CD4-positive, alpha-beta T cell treated with Interleukin-4 for 4 hours (primary cell): ENCODE data around the gene GNG13.
A peak's percentile ranks its signal among the peaks of the same experiment; 100 is the strongest.

Experiments
- DNase-seq: peaks from one replicate; pipeline ENCODE4 v3.0.0-alpha.2; 2020

Gene GNG13

DNA sequence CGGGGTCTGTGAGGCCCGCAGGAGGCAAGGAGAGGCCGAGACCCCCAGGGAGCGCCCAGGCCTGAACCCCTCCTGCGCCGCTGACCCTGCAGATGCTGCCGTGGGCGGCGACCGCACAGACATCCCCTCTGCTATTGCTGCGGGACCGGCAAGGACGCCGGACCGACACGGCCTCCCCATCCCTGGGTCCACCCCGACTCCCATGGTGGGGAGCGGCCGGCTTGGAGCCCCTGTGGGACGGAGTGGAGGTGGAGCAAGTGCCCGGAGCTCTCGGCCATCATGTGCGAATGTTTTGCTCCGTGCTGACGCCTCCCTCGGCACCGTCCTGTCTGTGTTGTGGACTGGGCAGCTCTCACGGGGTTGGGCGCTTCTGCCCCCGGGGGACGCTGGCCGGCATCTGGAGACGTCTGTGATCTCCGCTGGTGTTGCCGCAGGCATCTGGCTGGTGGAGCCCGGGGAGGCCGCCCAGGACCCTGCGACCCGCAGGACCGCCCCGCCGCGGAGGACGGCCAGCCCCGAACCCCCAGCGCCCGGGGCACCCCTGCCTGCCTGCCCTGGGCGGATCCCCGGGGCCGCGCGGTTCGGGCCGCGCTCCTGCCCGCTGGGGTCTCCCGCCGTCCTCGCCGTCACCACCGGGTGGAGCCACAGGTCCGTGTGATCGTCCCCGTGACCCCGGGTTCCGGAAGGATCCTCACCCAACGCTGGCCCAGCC lies 12.8 kb upstream of the GNG13 start:
- DNase-seq: peak; percentile 4

DNA sequence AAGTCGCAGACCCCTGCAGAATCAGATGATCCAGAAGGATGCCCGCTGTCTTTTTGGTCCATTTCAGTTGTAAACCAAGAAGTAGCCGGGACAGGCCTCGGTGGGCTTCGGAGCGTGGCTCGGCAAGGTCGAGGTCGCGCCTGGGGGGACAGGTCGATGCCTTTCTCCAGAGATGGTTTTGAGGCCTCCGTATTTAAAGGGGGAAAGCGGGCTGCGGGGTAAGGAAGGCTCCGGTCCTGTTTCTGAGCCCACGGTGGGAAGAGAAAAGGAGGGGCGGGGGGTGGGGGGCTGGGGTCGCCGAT lies 7.5 kb upstream of the GNG13 start:
- DNase-seq: no peak

- DNase-seq: peak; percentile 78
These were observed 7.0 kb upstream of the GNG13 start for GRCh38 chr16:807347-808084.

DNA sequence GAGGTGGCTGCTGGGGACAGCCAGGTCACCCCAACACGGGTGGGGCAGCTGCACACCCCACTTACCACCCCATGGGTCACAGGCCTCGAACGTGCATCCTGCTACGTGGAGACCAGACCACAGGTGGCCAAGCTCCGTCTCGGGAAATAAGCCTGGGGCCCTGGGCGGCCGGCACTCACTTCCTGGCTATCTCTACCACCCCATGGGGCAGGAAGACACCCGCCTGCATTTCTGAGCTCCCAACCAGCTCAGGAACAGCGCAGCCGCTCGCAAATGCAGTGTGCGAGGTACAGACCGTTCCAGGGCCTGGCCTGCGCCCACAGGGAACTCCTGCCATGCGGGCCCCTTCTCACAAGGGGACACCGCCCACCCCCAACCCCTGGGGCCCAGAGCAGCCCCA lies 4.9 kb upstream of the GNG13 start:
- no peak for DNase-seq

DNA sequence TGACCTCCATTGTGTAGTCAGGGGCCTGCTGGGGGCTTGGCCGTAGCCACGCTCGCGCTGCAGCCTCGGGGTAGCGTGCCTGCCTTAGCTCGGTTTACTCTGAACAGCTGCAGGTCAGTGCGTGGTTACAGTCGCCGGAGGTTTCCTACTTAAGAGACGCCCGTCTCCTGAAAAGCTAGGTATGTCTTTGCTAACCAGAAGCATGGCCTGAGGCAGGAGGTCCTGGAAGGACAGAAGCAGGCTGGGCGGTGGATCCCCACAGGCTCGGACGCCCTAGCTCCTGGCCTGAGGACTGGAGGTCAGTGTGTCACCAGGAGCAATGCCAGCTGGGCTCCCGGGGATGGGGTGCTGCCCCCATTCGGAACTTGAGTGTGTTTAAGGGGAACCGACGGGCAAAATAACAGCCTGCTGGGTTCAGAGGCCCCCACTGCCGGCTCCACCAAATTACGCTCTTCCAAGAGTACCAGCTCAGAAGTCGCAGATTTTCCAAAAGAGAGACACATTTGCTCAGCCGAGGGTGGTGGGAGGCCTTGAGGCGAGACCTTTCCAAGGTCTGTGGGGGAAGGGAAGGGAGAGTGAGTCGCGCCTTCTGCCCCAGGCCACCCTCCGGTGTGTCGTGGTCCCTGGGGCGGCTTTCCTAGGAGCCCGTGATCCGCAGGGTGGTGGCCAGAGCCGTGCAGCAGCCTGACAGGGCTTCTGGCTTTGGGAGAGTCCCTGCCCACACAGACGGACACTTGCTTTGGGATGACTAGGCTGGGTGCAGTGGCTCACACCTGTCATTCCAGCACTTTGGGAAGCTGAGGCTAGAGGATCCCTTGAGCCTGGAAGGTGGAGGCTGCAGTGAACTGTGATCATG lies 3.9 kb upstream of the GNG13 start:
- no peak for DNase-seq

- no peak for DNase-seq
These were observed 3.2 kb upstream of the GNG13 start for GRCh38 chr16:803754-804080.

- DNase-seq: no peak
These were observed 2.6 kb upstream of the GNG13 start for GRCh38 chr16:802914-803753.

- DNase-seq: no peak
These were observed 1.9 kb upstream of the GNG13 start for GRCh38 chr16:802461-802860.

- no peak for DNase-seq
These were observed 1.2 kb upstream of the GNG13 start for GRCh38 chr16:801584-802363.

DNA sequence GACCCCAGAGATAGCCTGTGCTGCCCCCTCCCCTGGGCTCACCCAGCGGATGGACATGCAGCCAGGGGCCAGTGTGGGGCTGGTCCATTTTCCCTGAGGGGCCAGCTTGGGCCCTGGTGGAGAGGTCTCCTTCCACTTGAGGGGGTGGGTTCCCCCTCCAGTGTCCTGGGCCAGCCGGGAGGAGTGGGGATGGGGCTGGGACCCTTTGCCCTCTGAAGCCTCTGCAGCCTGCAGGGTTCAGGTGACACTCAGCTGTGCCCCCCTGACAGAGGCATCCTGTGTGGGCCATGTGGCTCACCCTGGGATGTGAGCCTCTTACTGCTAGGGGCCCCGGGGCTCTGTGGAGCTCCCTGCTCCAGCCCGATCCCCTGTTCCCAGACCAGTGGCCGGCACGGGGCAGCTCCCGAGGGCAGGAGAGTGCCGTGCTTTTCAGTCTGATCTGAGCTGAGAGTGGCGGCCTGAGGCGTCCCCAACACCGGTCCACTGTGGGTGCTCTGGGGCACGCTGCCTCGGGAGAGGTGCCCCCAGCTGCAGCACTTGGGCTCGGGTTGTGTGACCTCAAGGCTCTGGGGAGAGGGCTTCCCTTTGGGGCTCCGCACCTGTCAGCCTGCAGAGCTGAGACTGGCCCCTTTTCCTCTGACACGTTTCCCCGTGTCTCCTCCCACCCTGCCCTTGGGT lies 439 bp upstream of the GNG13 start:
- no peak for DNase-seq

GRCh38 chr16:799111-799947 lies 1.2 kb downstream of the GNG13 start:
- DNase-seq: no peak

- no peak for DNase-seq
These were observed 1.9 kb downstream of the GNG13 start for GRCh38 chr16:798666-799065.

DNA sequence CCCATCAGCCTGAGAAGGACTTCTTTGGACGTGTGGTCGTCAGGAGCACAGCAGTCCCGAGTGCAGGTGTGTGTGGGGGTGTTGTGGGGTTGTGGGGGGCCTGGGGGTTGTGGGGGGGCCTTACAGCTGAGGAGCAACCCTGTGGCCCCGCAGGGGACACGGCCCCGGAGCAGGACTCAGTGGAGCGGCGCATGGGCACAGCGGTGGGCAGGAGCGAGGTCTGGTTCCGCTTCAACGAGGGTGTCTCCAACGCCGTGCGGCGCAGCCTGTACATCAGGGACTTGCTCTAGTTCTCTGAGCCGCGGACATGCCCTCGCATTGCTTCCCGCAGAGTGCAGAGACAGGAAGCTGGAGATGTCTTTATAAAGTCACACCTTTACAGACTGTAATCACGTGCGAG lies 2.8 kb downstream of the GNG13 start:
- DNase-seq: no peak

DNA sequence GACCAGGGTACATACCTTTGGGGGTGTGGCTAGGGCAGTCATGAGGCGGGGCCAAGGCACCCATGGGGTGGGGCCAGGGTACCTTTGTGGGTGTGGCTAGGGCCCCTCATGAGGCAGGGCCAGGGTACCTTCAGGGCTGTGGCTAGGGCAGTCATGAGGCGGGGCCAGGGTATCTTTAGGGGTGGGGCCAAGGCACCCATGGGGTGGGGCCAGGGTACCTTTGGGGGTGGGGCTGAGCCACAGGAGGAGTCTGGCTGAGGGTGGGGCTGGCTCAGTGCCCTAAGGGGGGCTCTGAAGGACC lies 3.5 kb downstream of the GNG13 start:
- DNase-seq: no peak

GRCh38 chr16:796296-797119 lies 4.0 kb downstream of the GNG13 start:
- DNase-seq: no peak

- no peak for DNase-seq
These were observed 4.8 kb downstream of the GNG13 start for GRCh38 chr16:795580-796229.

DNA sequence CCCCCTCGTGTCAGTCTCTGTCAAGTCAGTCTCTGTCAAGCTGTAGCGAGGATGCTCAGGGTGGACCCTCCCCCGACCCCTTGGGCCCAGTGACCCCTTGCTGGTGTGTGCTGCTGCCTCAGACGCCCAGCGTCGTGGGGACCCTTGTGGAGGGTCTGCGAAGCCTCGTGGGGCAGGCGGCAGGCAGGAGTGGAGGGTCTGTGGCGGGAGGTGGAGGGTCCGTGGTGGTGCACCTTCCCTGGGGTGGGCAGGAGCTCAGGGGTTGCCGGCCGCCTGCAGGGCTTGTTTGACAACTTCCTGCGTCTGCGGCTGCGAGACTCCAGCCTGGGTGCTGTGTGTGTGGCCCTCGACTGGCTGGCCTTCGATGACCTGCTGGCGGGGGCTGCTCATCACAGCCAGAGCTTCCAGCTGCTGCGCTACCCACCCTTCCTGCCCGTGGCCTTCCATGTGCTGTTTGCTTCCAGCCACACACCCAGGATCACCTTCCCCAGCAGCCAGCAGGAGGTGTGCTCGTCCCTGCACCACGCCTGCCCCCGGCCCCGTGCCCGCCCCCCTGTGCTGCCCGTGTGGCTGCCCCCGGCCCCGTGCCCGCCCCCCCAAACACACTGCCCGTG lies 5.6 kb downstream of the GNG13 start:
- DNase-seq: no peak

GRCh38 chr16:794091-794822 lies 6.3 kb downstream of the GNG13 start:
- DNase-seq: no peak
